CD14-positive monocyte (primary cell): ENCODE measurements around the gene ARMC9. TPM values are rescaled to one million over a fixed set of nuclear protein-coding genes. Genes with fewer than 3 reads are reported as not detected.
"Not testable (repeated sequence)": the region's sequence is repeated elsewhere in the genome, so short reads cannot be mapped to it uniquely, and the experiment has no call there.

ENCODE experiments used
- DNase-seq, 3 donors: peaks; one replicate each; pipeline ENCODE4 v3.0.0-alpha.2; 2011 to 2022
- H2AFZ ChIP-seq: 2 replicates; pipeline ENCODE4 v1.6.0; 2012; ENCODE audit warnings: mild to moderate bottlenecking, low read depth, low read length, inconsistent platforms; ENCODE audit not compliant: insufficient read depth, poor library complexity, severe bottlenecking
- H3K27ac ChIP-seq, 2 donors: 1 replicate in 1 of 2; 2 replicates in 1 of 2; pipeline ENCODE4 v1.5.1; 2012 to 2013; ENCODE audit warnings: low read length in 2 of 2, control low read depth in 1 of 2, inconsistent platforms in 1 of 2, low read depth in 1 of 2, mild to moderate bottlenecking in 1 of 2
- H3K27me3 ChIP-seq, 2 donors: one replicate each; pipeline versions ENCODE4 v1.6.0 to v1.6.1; 2011 to 2013; ENCODE audit warnings: low read length in 2 of 2; ENCODE audit not compliant: control insufficient read depth in 2 of 2, insufficient read depth in 2 of 2
- H3K36me3 ChIP-seq, 2 donors: replicated peaks in 1 of 2; 1 replicate in 1 of 2; 2 replicates in 1 of 2; pipeline versions ENCODE4 v1.5.1 to v1.6.1; 2012 to 2013; ENCODE audit warnings: low read length in 2 of 2, control low read depth in 1 of 2, inconsistent platforms in 1 of 2, mild to moderate bottlenecking in 1 of 2; ENCODE audit not compliant: insufficient read depth in 2 of 2, control insufficient read depth in 1 of 2
- H3K4me1 ChIP-seq, 2 donors: 1 replicate in 1 of 2; 2 replicates in 1 of 2; pipeline versions ENCODE4 v1.5.1 to v1.6.1; 2012 to 2013; ENCODE audit warnings: low read length in 2 of 2, control low read depth in 1 of 2, inconsistent platforms in 1 of 2, mild to moderate bottlenecking in 1 of 2, moderate library complexity in 1 of 2; ENCODE audit not compliant: insufficient read depth in 2 of 2, control insufficient read depth in 1 of 2
- H3K4me2 ChIP-seq: replicated peaks from 2 replicates; pipeline ENCODE3; 2012; ENCODE audit warnings: low read length, moderate library complexity, mild to moderate bottlenecking; ENCODE audit not compliant: poor library complexity, severe bottlenecking; ENCODE audit errors: extremely low read depth
- H3K4me3 ChIP-seq, 3 experiments: fragments of 200-600 bp in 1 of 3; sonication (generic) in 1 of 3; replicated peaks in 1 of 3; 1 replicate in 2 of 3; 2 replicates in 1 of 3; pipeline ENCODE4 v1.5.1; 2011 to 2013; ENCODE audit warnings: low read length in 3 of 3, mild to moderate bottlenecking in 3 of 3, control low read depth in 2 of 3, low read depth in 2 of 3, inconsistent platforms in 1 of 3, moderate library complexity in 1 of 3
- H3K79me2 ChIP-seq: 2 replicates; pipeline ENCODE4 v1.6.0; 2012; ENCODE audit warnings: mild to moderate bottlenecking, control low read depth, inconsistent platforms, low read length, moderate library complexity; ENCODE audit not compliant: insufficient read depth
- H3K9ac ChIP-seq: 2 replicates; pipeline ENCODE4 v1.6.0; 2017; ENCODE audit warnings: low read length, mild to moderate bottlenecking; ENCODE audit not compliant: insufficient read depth, poor library complexity, severe bottlenecking
- H3K9me3 ChIP-seq, 2 donors: replicated peaks in 1 of 2; 1 replicate in 1 of 2; 2 replicates in 1 of 2; pipeline versions ENCODE4 v1.5.1 to v1.6.1; 2012 to 2013; ENCODE audit warnings: low read length in 2 of 2, control low read depth in 1 of 2; ENCODE audit not compliant: control insufficient read depth in 1 of 2, insufficient read depth in 1 of 2
- H4K20me1 ChIP-seq: 2 replicates; pipeline ENCODE4 v1.6.0; 2012; ENCODE audit warnings: mild to moderate bottlenecking, low read length, control low read depth, moderate library complexity; ENCODE audit not compliant: insufficient read depth
- H3K27ac Mint-ChIP-seq, 7 donors: one replicate each; pipeline ENCODE4 v1.8.0; 2020; ENCODE audit warnings: mild to moderate bottlenecking in 7 of 7, mixed read lengths in 7 of 7, moderate library complexity in 6 of 7, inconsistent platforms in 2 of 7
- H3K27me3 Mint-ChIP-seq, 3 donors: one replicate each; pipeline ENCODE4 v1.8.0; 2021 to 2022; ENCODE audit warnings: low read depth in 3 of 3, mild to moderate bottlenecking in 3 of 3, mixed read lengths in 3 of 3, moderate library complexity in 3 of 3, inconsistent platforms in 1 of 3
- H3K36me3 Mint-ChIP-seq, 2 donors: one replicate each; pipeline ENCODE4 v1.8.0; 2020; ENCODE audit warnings: mixed read lengths in 2 of 2, inconsistent platforms in 1 of 2, mild to moderate bottlenecking in 1 of 2
- H3K4me1 Mint-ChIP-seq: one replicate; pipeline ENCODE4 v1.8.0; 2020; ENCODE audit warnings: mild to moderate bottlenecking, mixed read lengths
- H3K4me3 Mint-ChIP-seq, 2 donors: one replicate each; pipeline ENCODE4 v1.8.0; 2020; ENCODE audit warnings: mild to moderate bottlenecking in 2 of 2, mixed read lengths in 2 of 2, moderate library complexity in 1 of 2
- H3K9me3 Mint-ChIP-seq, 7 donors: one replicate each; pipeline ENCODE4 v1.8.0; 2020 to 2022; ENCODE audit warnings: mixed read lengths in 7 of 7, mild to moderate bottlenecking in 6 of 7, moderate library complexity in 6 of 7, inconsistent platforms in 2 of 7
- WGBS: methylation state at CpG from one replicate; pipeline ENCODE4 v1.1.5; 2013; ENCODE audit warnings: missing lambda C conversion rate; ENCODE audit not compliant: insufficient coverage; 5-methylcytosine and 5-hydroxymethylcytosine counted together
- intact Hi-C, 2 donors: fragments of 100-400 bp; cut with micrococcal nuclease; formaldehyde crosslinking; loops; one replicate each; pipeline versions ENCODE4 v1.15.0 to v1.15.1; 2023
- polyA plus RNA-seq, 3 donors: library from polyadenylated mRNA; depleted of rRNA in 1 of 3; unstranded in 2 of 3; stranded (reverse) in 1 of 3; fragments of 300-500 nt in 2 of 3; fragments of >200 nt in 1 of 3; fragmentation: Illumina TruSeq in 2 of 3; gene quantifications; 1 replicate in 2 of 3; 2 replicates in 1 of 3; pipeline ENCODE4 v1.2.3, GENCODE V29; 2012 to 2021
- TF ChIP-seq, protein P1 (sequence below): fragments of 200-600 bp; IDR thresholded peaks from one replicate; pipeline ENCODE4 v1.8.0; 2022; ENCODE audit warnings: antibody characterized with exemption, mild to moderate bottlenecking

ARMC9 gene
- polyA plus RNA-seq, 3 donors: 0.07 to 0.27 TPM; not detected in 1

DNA sequence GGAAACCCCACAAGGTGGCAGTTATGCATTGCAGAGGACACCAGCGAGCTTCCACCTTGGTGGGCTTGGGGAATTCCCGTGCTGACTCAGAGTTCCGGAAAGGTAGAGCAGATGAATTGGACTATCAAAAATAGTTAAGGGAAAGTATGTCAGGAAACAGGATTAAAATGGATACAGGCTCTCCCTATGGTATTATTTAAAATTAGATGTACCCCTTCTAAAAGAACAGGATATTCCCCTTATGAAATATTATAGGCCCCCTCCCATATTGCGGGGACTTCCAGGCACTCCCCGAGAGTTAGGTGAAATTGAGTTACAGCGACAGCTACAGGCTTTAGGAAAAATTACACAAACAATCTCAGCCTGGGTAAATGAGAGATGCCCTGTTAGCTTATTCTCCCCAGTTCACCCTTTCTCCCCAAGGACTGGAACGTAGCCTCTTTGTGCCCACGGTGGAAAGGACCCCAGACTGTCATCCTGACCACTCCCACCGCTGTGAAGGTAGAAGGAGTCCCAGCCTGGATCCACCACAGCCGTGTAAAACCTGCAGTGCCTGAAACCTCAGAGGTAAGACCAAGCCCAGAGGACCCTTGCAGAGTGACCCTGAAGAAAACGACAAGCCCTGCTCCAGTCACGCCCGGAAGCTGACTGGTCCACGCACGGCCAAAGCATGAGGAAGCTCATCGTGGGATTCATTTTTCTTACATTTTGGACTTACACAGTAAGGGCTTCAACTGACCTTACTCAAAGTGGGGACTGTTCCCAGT lies 207.4 kb downstream of the ARMC9 start:
- H3K4me2 ChIP-seq, H3K4me3 ChIP-seq, H3K4me1 ChIP-seq, H3K4me3 Mint-ChIP-seq, H3K27me3 ChIP-seq, H3K79me2 ChIP-seq, H3K27ac ChIP-seq, H3K36me3 Mint-ChIP-seq, H3K27me3 Mint-ChIP-seq, H4K20me1 ChIP-seq, intact Hi-C loops, H2AFZ ChIP-seq, H3K36me3 ChIP-seq, H3K27ac Mint-ChIP-seq, H3K9ac ChIP-seq: not testable (repeated sequence)
- peaks cover 12 to 23% (median 16%) of the 10 kb centered on the region in 7 donors for H3K9me3 Mint-ChIP-seq
- TF ChIP-seq, protein P1, sequence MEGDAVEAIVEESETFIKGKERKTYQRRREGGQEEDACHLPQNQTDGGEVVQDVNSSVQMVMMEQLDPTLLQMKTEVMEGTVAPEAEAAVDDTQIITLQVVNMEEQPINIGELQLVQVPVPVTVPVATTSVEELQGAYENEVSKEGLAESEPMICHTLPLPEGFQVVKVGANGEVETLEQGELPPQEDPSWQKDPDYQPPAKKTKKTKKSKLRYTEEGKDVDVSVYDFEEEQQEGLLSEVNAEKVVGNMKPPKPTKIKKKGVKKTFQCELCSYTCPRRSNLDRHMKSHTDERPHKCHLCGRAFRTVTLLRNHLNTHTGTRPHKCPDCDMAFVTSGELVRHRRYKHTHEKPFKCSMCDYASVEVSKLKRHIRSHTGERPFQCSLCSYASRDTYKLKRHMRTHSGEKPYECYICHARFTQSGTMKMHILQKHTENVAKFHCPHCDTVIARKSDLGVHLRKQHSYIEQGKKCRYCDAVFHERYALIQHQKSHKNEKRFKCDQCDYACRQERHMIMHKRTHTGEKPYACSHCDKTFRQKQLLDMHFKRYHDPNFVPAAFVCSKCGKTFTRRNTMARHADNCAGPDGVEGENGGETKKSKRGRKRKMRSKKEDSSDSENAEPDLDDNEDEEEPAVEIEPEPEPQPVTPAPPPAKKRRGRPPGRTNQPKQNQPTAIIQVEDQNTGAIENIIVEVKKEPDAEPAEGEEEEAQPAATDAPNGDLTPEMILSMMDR: peak; percentile 77
- H3K9me3 ChIP-seq: peaks cover 8 to 15% of the 10 kb centered on the region in 2 donors
- peaks cover 10% of the 10 kb centered on the region for H3K4me1 Mint-ChIP-seq
- 7% methylated on average over 8 of the region's 16 CpGs for WGBS
- peak in 1 of 3 donors; percentile 50 for DNase-seq

DNA sequence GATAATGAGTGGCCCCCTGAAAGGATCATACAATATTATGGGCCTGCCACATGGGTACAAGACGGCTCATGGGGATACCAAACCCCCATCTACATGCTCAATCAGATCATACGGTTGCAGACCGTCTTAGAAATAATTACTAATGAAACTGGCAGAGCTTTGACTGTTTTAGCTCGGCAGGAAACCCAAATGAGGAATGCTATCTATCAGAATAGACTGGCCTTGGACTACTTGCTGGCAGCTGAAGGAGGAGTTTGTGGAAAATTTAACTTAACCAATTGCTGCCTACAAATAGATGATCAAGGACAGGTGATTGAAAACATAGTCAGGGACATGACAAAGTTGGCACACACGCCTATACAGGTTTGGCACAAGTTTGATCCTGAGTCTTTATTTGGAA lies 209.3 kb downstream of the ARMC9 start:
- H3K4me3 ChIP-seq, H3K4me3 Mint-ChIP-seq, DNase-seq, H2AFZ ChIP-seq, H3K27ac ChIP-seq, H3K27ac Mint-ChIP-seq, H4K20me1 ChIP-seq, H3K79me2 ChIP-seq, H3K4me2 ChIP-seq, H3K36me3 ChIP-seq, H3K36me3 Mint-ChIP-seq, H3K9ac ChIP-seq, intact Hi-C loops: not testable (repeated sequence)
- H3K4me1 Mint-ChIP-seq: peaks cover 18% of the 10 kb centered on the region
- peaks cover 12 to 26% (median 18%) of the 10 kb centered on the region in 7 donors for H3K9me3 Mint-ChIP-seq
- peaks cover 14 to 27% (median 17%) of the 10 kb centered on the region in 3 donors for H3K27me3 Mint-ChIP-seq
- WGBS: 100% methylated on average over 1 of the region's 5 CpGs
- Histone ChIP-seq H3K9me3 (peaks cover 11 to 15% of the 10 kb centered on the region in 2 donors), H3K4me1 (peaks cover 8 to 11% of the 10 kb centered on the region in 2 donors), H3K27me3 (peaks cover 8 to 17% of the 10 kb centered on the region in 2 donors)

DNA sequence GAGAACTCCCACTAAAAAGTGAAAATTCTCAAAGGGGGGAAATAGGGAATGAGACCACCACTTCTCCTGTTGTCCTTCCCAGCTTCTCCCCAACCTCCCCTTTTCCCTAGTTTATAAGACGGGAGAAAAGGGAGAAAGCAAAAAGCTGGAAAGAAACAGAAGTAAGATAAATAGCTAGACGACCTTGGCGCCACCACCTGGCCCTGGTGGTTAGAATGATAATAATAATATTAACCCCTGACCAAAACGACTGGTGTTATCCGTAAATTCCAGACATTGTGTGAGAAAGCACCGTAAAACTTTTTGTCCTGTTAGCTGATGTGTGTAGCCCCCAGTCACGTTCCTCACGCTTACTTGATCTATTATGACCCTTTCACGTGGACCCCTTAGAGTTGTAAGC lies 209.9 kb downstream of the ARMC9 start:
- peaks cover 8 to 21% of the 10 kb centered on the region in 2 donors for H3K27me3 ChIP-seq
- DNase-seq, H3K27ac ChIP-seq, H2AFZ ChIP-seq, H3K27ac Mint-ChIP-seq, H3K36me3 ChIP-seq, intact Hi-C loops, H3K9ac ChIP-seq, H3K4me3 ChIP-seq, H3K79me2 ChIP-seq, H3K36me3 Mint-ChIP-seq, H3K4me3 Mint-ChIP-seq, H3K4me2 ChIP-seq, H4K20me1 ChIP-seq: not testable (repeated sequence)
- H3K9me3 ChIP-seq: peaks cover 11 to 15% of the 10 kb centered on the region in 2 donors
- H3K27me3 Mint-ChIP-seq: peaks cover 18 to 30% (median 21%) of the 10 kb centered on the region in 3 donors
- H3K4me1 Mint-ChIP-seq: peaks cover 19% of the 10 kb centered on the region
- H3K4me1 ChIP-seq: peaks cover 10 to 13% of the 10 kb centered on the region in 2 donors
- WGBS: 100% methylated on average over 1 of the region's 9 CpGs
- H3K9me3 Mint-ChIP-seq: peaks cover 12 to 26% (median 18%) of the 10 kb centered on the region in 7 donors
